GM08714 (cell line): ENCODE results near the gene SNX21.
"Not testable (repeated sequence)": the region's sequence is repeated elsewhere in the genome, so short reads cannot be mapped to it uniquely, and the experiment has no call there.

ENCODE experiments used
- H3K4me3 ChIP-seq: fragments of 200-500 bp; sonication (Bioruptor generic); 2 replicates; pipeline ENCODE4 v1.5.1; 2014; ENCODE audit warnings: mild to moderate bottlenecking, low read length, inconsistent platforms
- ZNF274 ChIP-seq: IDR thresholded peaks from 2 replicates; pipeline ENCODE4 v1.6.1; 2012; ENCODE audit warnings: mild to moderate bottlenecking, low read depth, low read length

The SNX21 gene

GRCh38 chr20:45873409-45874103, 40.0 kb downstream of the SNX21 start:
- TF ChIP-seq ZNF274 = no peak
- no peak overlapping the region for H3K4me3 ChIP-seq

- H3K4me3 ChIP-seq = not testable (repeated sequence)
Measured at GRCh38 chr20:45874104-45874481, 40.5 kb downstream of the SNX21 start.

- no peak for TF ChIP-seq ZNF274
- no peak overlapping the region for H3K4me3 ChIP-seq
Measured at GRCh38 chr20:45874576-45874975, 41.0 kb downstream of the SNX21 start.

- TF ChIP-seq ZNF274 = no peak
- H3K4me3 ChIP-seq = no peak overlapping the region
Measured at GRCh38 chr20:45878076-45878761, 44.6 kb downstream of the SNX21 start.

GRCh38 chr20:45880988-45881788, 47.6 kb downstream of the SNX21 start, which contains the start of gene ZSWIM1:
ZSWIM1 (plus strand) TSS chr20:45881227; CDS start chr20:45882593, 1,366 bp downstream.
- no peak for TF ChIP-seq ZNF274

GRCh38 chr20:45882469-45883099, 49.0 kb downstream of the SNX21 start:
- no peak for TF ChIP-seq ZNF274

More at GRCh38 chr20:45880988-45881788, 47.6 kb downstream of the SNX21 start, which contains the start of gene ZSWIM1:
- peak within 1 kb of the TSS; percentile 95 for H3K4me3 ChIP-seq

GRCh38 chr20:45883100-45883469, 49.5 kb downstream of the SNX21 start:
- no peak for TF ChIP-seq ZNF274
- no peak overlapping the region for H3K4me3 ChIP-seq

More at GRCh38 chr20:45882469-45883099, 49.0 kb downstream of the SNX21 start:
- H3K4me3 ChIP-seq = no peak overlapping the region

- H3K4me3 ChIP-seq = no peak overlapping the region
- TF ChIP-seq ZNF274 = no peak
Measured at GRCh38 chr20:45886590-45887345, 53.2 kb downstream of the SNX21 start.

GRCh38 chr20:45887346-45887715, 53.7 kb downstream of the SNX21 start, which contains the start of gene SPATA25:
SPATA25 (minus strand) TSS chr20:45887622; CDS start chr20:45887590, 32 bp downstream.
- no peak for TF ChIP-seq ZNF274
- H3K4me3 ChIP-seq = no peak within 1 kb of the TSS

GRCh38 chr20:45888681-45889080, 55.1 kb downstream of the SNX21 start:
- H3K4me3 ChIP-seq = no peak overlapping the region
- TF ChIP-seq ZNF274 = no peak

- TF ChIP-seq ZNF274 = no peak
- peak overlapping the region; percentile 76; the same call in 1 of the 2 replicates for H3K4me3 ChIP-seq
Measured at GRCh38 chr20:45890077-45890984, 56.7 kb downstream of the SNX21 start.
